ENCODE data around the gene ANKRD66. TPM values are rescaled to one million over a fixed set of nuclear protein-coding genes. Genes with fewer than 3 reads are reported as not detected.

Gene ANKRD66
- total and polyA plus RNA-seq, 2 of the 4 experiments (the other 2 are of a cell fraction), result not detected

GRCh38 chr6:46748940-46749503 is 2.3 kb downstream of the ANKRD66 start:
- no peak overlapping the region for H3K14ac ChIP-seq (replicated peaks; ENCODE audit: low read depth, low read length)
- no peak overlapping the region for H3K56ac ChIP-seq (ENCODE audit: extremely low read depth, insufficient read depth, low read length)
- DNase-seq (no peak), ATAC-seq (ENCODE audit: low read depth) (no peak)
- H3K9me3 ChIP-seq (ENCODE audit: control insufficient read depth, insufficient read depth, low read length), result no peaks in the 10 kb centered on the region
- no peak overlapping the region for H3K23ac ChIP-seq (ENCODE audit: low read depth, low read length)
- H3K9me1 ChIP-seq (ENCODE audit: insufficient read depth, low read length), result no peaks in the 10 kb centered on the region
- no peak overlapping the region for H4K8ac ChIP-seq (ENCODE audit: low read depth in 2 of 2, low read length in 2 of 2)
- 70% methylated on average over 2 of the region's 5 CpGs; no CpG with 5 or more reads in 1 of the 2 experiments for WGBS, 2 experiments (ENCODE audit: extremely low coverage in 2 of 2, insufficient read length in 1 of 2)
- no peaks in the 10 kb centered on the region for H3K4me1 ChIP-seq (ENCODE audit: control insufficient read depth, insufficient read depth, low read length)
- H4K91ac ChIP-seq (ENCODE audit: insufficient read depth, low read depth, low read length), result no peak overlapping the region
- no peak overlapping the region for H4K5ac ChIP-seq (ENCODE audit: low read depth, low read length)
- H3K4ac ChIP-seq (ENCODE audit: low read depth, low read length), result no peak overlapping the region
- TF ChIP-seq CTCF (conservative IDR thresholded peaks at IDR 0.05; ENCODE audit: low read depth, low read length) (no peak), CEBPB (IDR thresholded peaks at IDR 0.05; ENCODE audit: low read depth, low read length) (no peak), NFE2L2 (IDR thresholded peaks at IDR 0.05; ENCODE audit: low read depth, low read length) (no peak), POLR2A (IDR thresholded peaks at IDR 0.05; ENCODE audit: low read depth, low read length) (no peak), MAFK (IDR thresholded peaks at IDR 0.05; ENCODE audit: low read depth, low read length) (no peak), FOS (IDR thresholded peaks at IDR 0.05; ENCODE audit: low read depth, low read length) (no peak), SMC3 (IDR thresholded peaks at IDR 0.05; ENCODE audit: low read depth, low read length) (no peak), RFX5 (IDR thresholded peaks at IDR 0.05; ENCODE audit: low read depth, low read length) (no peak), USF2 (IDR thresholded peaks at IDR 0.05; ENCODE audit: low read depth, low read length) (no peak), CHD1 (IDR thresholded peaks at IDR 0.05; ENCODE audit: low read depth, low read length) (no peak), RCOR1 (IDR thresholded peaks at IDR 0.05; ENCODE audit: insufficient replicate concordance, low read length) (no peak), RAD21 (IDR thresholded peaks at IDR 0.05; ENCODE audit: low read length) (no peak), BHLHE40 (IDR thresholded peaks at IDR 0.05; ENCODE audit: low read depth, low read length) (no peak), MAZ (IDR thresholded peaks at IDR 0.05; ENCODE audit: borderline replicate concordance, low read depth, low read length) (no peak), ELK1 (IDR thresholded peaks at IDR 0.05; ENCODE audit: borderline replicate concordance, low read depth, low read length) (no peak), MXI1 (IDR thresholded peaks at IDR 0.05; ENCODE audit: borderline replicate concordance, low read depth, low read length) (no peak)
- no peak overlapping the region for H3K27ac ChIP-seq (ENCODE audit: insufficient read depth, low read length)
- no TSS peak for BruUV-seq (replicated peaks)
- H3K18ac ChIP-seq (ENCODE audit: low read depth, low read length), result no peak overlapping the region
- H2AFZ ChIP-seq (replicated peaks; ENCODE audit: low read length, poor library complexity), result no peak overlapping the region
- intact Hi-C loops (cut with micrococcal nuclease) (no loop called here), dilution Hi-C loops (cut with HindIII; ENCODE audit: low sequenced_read_pairs, unreplicated experiment) (no loop called here), in situ Hi-C loops (cut with MboI; ENCODE audit: low sequenced_read_pairs) (no loop called here)
- ChIA-PET POLR2A (ENCODE audit: unreplicated experiment) (no interaction called here), CTCF (no interaction called here)
- no peak overlapping the region for H3K9ac ChIP-seq (ENCODE audit: low read depth, low read length)
- H3K4me3 ChIP-seq (ENCODE audit: insufficient read depth, low read depth, low read length), result no peak overlapping the region
- H4K20me1 ChIP-seq (ENCODE audit: insufficient read depth, low read length), result no peaks in the 10 kb centered on the region
- H2BK15ac ChIP-seq (ENCODE audit: low read depth, low read length), result no peak overlapping the region
- no peak overlapping the region for H2BK120ac ChIP-seq (ENCODE audit: low read depth, low read length)
- no peaks in the 10 kb centered on the region for H3K79me1 ChIP-seq (ENCODE audit: low read depth in 1 of 2, low read length in 2 of 2)
- no peak overlapping the region for H2AK9ac ChIP-seq (replicated peaks; ENCODE audit: low read depth, low read length, poor library complexity)
- no peaks in the 10 kb centered on the region for H3K27me3 ChIP-seq (ENCODE audit: control insufficient read depth, insufficient read depth, low read length)
- no peak overlapping the region for H2BK20ac ChIP-seq (ENCODE audit: low read depth, low read length)
- no peak overlapping the region for H3K4me2 ChIP-seq (ENCODE audit: low read depth, low read length)
- no peak overlapping the region for H2BK5ac ChIP-seq (ENCODE audit: low read depth, low read length, poor library complexity, severe bottlenecking)
- H3K36me3 ChIP-seq (ENCODE audit: control insufficient read depth, insufficient read depth, low read length), result no peaks in the 10 kb centered on the region
- H2AK5ac ChIP-seq (ENCODE audit: low read depth, low read length), result no peak overlapping the region
